Brain microvascular endothelial cell (primary cell): ENCODE data around the gene TRAPPC10.
"Not testable (repeated sequence)": the region's sequence is repeated elsewhere in the genome, so short reads cannot be mapped to it uniquely, and the experiment has no call there.

Source experiments
- DNase-seq: peaks from one replicate; pipeline ENCODE4 v3.0.0-alpha.2; 2020
- H3K27ac ChIP-seq: fragments of 250-450 bp; sonication (Bioruptor Pico); 2 replicates; pipeline ENCODE4 v1.5.1; 2020; ENCODE audit warnings: mild to moderate bottlenecking, moderate library complexity
- H3K27me3 ChIP-seq: fragments of 250-450 bp; sonication (Bioruptor Pico); replicated peaks from 2 replicates; pipeline ENCODE4 v1.5.1; 2020; ENCODE audit warnings: mild to moderate bottlenecking
- H3K36me3 ChIP-seq: fragments of 250-450 bp; sonication (Bioruptor Pico); replicated peaks from 2 replicates; pipeline ENCODE4 v1.5.1; 2020; ENCODE audit warnings: mild to moderate bottlenecking
- H3K4me3 ChIP-seq: 2 replicates; pipeline ENCODE4 v1.5.1; 2011; ENCODE audit warnings: low read depth, mild to moderate bottlenecking, control low read depth, low read length, moderate library complexity
- in situ Hi-C: cut with HindIII; loops from 2 replicates; pipeline ENCODE4 v1.10.0; 2017; ENCODE audit warnings: low sequenced_read_pairs, low pct_ligation_motif_present

Gene TRAPPC10

GRCh38 chr21:44139787-44140551, 127.9 kb downstream of the TRAPPC10 start:
- H3K36me3 ChIP-seq, in situ Hi-C loops, DNase-seq, H3K4me3 ChIP-seq, H3K27ac ChIP-seq, H3K27me3 ChIP-seq: not testable (repeated sequence)

DNA sequence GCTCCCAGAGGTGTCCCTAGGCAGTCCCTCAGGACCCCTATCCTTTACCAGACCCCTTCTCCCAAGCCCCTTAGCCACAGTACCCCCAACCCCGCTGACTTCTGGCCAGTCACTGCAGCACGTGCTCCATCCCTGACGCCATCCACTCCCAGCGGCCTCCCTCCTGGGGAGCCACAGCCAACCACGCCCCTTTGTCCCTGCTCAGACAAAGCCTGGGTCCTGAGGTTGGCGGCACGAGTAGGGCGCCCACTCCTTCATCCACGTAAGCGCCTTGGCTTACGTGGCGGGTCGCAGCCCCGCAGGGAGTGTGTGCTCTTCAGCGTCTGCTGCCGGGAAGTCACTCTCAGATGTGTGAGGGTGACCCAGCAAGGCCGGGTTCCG, 128.4 kb downstream of the TRAPPC10 start:
- H3K4me3 ChIP-seq, in situ Hi-C loops, H3K27ac ChIP-seq: not testable (repeated sequence)

DNA sequence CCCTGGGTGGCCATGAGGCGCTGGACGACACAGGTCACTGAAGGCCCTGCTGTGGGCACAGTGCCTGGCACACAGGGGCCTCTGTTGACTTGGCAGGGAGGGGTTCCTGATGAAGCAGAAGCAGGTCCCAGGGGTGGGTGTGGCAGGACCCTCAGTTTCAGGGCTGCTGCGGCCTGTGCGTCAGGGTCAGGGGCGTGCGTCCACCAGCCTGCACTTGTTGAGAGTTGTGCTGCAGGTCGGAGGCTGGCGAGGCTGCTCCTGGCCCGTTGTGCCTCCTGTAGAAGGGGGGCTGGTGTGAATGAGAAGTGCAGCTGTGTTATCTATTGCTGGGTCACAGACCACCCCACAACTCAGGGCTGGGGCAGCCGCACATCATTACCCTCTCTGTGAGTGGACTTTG, 130.4 kb downstream of the TRAPPC10 start:
- H3K27ac ChIP-seq, H3K4me3 ChIP-seq, DNase-seq, H3K36me3 ChIP-seq, in situ Hi-C loops, H3K27me3 ChIP-seq: not testable (repeated sequence)

More for the DNA sequence above, 128.4 kb downstream of the TRAPPC10 start:
- not testable (repeated sequence) for DNase-seq, H3K36me3 ChIP-seq, H3K27me3 ChIP-seq

- DNase-seq, H3K36me3 ChIP-seq, in situ Hi-C loops, H3K27ac ChIP-seq, H3K4me3 ChIP-seq, H3K27me3 ChIP-seq: not testable (repeated sequence)
These were observed 131.3 kb downstream of the TRAPPC10 start for GRCh38 chr21:44143380-44143779.

- H3K36me3 ChIP-seq, H3K27ac ChIP-seq, in situ Hi-C loops: not testable (repeated sequence)
These were observed 131.9 kb downstream of the TRAPPC10 start for GRCh38 chr21:44143996-44144395.

DNA sequence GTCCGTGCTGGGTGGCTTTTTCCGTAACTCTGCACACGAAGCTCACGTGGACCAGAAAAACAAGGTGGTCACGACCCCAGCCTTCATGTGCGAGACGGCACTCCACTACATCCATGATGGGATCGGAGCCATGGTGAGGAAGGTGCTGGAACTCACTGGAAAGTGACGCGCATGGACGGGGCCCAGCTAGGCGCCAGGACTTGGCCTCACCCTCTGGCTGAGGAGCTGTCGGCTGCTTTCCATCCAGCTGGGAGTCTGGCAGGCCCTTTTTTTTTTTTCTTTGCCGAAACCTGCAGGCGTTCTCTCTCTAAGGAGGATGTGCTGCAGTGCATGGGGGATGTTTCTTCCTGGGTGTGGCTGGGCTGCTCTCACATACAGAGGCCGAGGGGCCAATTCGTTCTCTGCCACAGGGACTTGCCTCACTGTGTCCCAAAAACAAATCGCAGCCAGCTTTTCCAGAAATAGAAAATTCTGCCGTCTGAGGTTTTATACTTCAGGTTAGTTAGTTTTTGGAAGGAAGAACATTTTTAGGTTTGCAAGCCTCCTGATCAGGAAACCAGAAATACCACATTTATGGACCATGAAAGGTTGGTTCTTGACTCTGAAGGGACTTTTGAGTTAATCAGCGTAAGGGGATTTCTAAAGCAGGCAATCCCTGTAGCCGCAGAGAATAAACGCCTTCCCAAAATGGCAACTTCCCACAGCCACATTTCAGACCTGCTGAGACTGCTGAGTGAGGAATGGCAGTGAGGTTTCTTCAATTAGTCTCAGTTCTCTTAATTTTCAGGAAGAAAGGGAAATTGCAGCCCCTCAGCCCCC, 132.9 kb downstream of the TRAPPC10 start:
- H3K27ac ChIP-seq, in situ Hi-C loops, H3K36me3 ChIP-seq, DNase-seq, H3K4me3 ChIP-seq, H3K27me3 ChIP-seq: not testable (repeated sequence)

More at GRCh38 chr21:44143996-44144395, 131.9 kb downstream of the TRAPPC10 start:
- DNase-seq, H3K4me3 ChIP-seq, H3K27me3 ChIP-seq: not testable (repeated sequence)

DNA sequence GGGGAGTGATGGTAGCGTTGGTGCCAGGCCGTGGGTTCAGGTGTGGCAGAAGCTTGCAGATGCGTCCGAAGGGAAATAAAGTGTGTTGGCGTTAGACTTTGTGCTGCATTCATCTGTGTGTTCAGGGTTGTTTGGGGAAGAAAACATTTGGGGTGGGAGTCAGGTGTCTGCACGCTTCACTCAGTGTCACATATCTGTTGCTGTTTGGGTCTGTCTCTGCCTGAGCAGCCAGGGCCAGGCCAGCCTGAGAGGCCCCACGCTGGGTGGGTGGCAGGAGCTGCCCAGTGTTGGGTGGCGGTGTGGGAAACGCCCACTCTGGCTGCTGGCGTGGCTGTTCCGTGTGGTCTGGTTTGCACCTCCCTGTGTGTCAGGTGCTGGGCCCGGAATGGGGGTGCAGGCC, 133.5 kb downstream of the TRAPPC10 start:
- H3K27ac ChIP-seq, in situ Hi-C loops, DNase-seq, H3K4me3 ChIP-seq, H3K27me3 ChIP-seq, H3K36me3 ChIP-seq: not testable (repeated sequence)

DNA sequence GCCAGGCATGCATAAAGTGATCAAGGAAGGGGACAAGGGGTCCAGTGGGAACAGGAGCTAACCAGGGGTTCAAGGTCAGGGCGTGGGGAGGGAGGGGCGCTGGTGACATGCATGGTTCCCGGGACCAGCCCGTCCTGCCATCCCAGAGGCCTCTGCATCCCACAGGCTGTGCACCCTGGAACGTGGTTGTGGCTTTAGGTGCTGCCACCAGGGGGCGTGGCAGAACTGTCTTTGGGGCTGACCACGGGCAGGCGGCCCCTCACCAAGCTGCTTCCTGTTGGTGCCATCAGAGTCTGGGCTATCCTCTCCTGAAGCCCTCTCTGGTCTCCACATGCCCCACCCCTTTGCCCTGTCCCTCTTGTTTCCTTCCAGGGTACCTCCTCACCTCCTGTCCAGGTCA, 135.0 kb downstream of the TRAPPC10 start:
- H3K27ac ChIP-seq, in situ Hi-C loops, H3K4me3 ChIP-seq, H3K36me3 ChIP-seq, DNase-seq, H3K27me3 ChIP-seq: not testable (repeated sequence)

DNA sequence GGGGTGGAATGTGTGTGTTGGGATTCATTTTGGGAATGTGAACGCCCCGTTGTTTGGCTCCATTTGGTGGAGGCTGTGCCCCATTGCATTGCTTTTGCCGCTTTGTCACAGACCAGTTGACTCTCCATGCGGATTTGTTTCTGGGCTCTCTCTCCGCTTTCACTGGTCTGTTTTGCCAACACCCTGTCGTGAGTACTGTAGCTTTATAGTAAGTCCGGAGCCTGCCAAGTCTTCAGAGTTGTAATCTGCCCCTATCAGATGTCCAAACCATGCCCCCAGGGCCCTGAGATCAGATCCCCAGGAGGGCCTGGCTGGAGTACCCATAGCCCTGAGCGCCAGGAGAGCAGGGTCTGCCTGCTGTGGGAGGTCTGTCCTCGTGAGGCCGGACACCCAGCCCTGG, 138.1 kb downstream of the TRAPPC10 start:
- H3K27me3 ChIP-seq, in situ Hi-C loops, H3K36me3 ChIP-seq, DNase-seq, H3K27ac ChIP-seq, H3K4me3 ChIP-seq: not testable (repeated sequence)

DNA sequence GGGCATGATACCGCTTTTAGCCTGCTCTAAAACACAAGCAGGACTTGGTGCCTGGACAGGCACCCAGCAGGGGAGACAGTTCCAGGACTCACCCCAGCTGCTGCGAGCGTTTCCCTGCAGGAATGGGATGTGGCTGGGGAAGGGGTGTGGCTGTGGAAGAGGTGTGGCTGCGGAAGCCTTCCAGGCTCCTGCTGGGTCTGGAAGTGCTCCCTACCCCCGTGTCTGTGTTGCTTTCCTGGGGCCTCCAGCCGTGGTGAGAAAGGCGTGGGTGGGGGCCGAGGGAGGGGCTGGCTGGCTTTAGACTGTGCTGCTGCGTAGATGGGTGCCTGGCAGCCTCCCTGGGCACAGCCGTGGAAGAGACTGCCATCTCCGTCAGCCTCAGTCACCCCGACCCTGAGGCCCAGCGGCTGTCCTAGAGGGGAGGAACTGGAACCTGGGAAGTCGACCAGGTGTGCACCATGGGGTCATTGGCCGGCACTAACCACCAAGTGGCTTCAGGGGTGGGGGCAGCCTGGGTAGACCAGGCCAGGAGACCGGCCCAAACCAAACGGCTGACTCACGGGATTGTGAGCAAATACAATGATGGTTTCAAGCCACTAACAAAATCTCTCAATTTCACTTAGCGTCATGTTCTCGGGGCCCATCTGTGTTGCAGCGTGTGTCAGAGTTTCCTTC, 141.2 kb downstream of the TRAPPC10 start:
- H3K4me3 ChIP-seq, in situ Hi-C loops, H3K27ac ChIP-seq, H3K36me3 ChIP-seq, H3K27me3 ChIP-seq: not testable (repeated sequence)
- peak; percentile 4 for DNase-seq

- H3K36me3 ChIP-seq, H3K27me3 ChIP-seq, H3K4me3 ChIP-seq, in situ Hi-C loops, H3K27ac ChIP-seq, DNase-seq: not testable (repeated sequence)
These were observed 141.8 kb downstream of the TRAPPC10 start for GRCh38 chr21:44153889-44154228.

DNA sequence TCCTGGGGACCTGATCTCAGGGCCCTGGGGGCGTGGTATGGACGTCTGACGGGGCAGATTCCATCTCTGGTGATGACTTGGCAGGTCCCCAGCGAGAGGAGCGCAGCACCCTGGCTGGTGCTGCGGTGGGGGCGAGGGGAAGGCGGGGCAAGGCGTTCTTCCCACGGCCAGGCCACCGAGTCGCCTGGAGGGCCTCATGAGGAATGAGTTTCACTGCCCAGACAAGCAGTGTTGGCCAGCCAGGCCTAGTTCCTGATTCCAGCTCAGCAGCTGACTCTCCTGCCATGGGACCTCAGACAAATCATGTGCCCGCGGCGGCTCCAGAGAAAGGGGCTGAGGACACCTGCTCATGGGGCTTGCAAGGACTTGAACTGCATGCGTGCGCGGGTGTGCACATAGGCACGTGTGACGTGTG, 142.7 kb downstream of the TRAPPC10 start:
- H3K36me3 ChIP-seq, H3K4me3 ChIP-seq, DNase-seq, H3K27ac ChIP-seq, H3K27me3 ChIP-seq, in situ Hi-C loops: not testable (repeated sequence)

GRCh38 chr21:44155231-44155993, 143.3 kb downstream of the TRAPPC10 start:
- H3K27ac ChIP-seq, H3K27me3 ChIP-seq, H3K4me3 ChIP-seq, DNase-seq, H3K36me3 ChIP-seq, in situ Hi-C loops: not testable (repeated sequence)

- in situ Hi-C loops, H3K36me3 ChIP-seq, H3K27me3 ChIP-seq, DNase-seq, H3K4me3 ChIP-seq, H3K27ac ChIP-seq: not testable (repeated sequence)
These were observed 143.9 kb downstream of the TRAPPC10 start for GRCh38 chr21:44155994-44156380.
